BLaER1 treated with 17β-estradiol and CSF1 and Interleukin-3, amounts not matched to agents 10 nM and 100 nM (cell line): ENCODE data around the gene ITPR1.
A peak's percentile ranks its signal among the peaks of the same experiment; 100 is the strongest.

Source experiments
- H3K27ac ChIP-seq, 11 experiments: shearing (Covaris generic); formaldehyde crosslinking; 2 replicates each; pipeline ENCODE4 v1.8.1; 2022
- H3K27me3 ChIP-seq, 11 experiments: shearing (Covaris generic); formaldehyde crosslinking; 2 replicates each; pipeline ENCODE4 v1.8.1; 2022
- H3K36me3 ChIP-seq, 11 experiments: shearing (Covaris generic); formaldehyde crosslinking; 2 replicates each; pipeline ENCODE4 v1.8.1; 2022
- H3K4me1 ChIP-seq, 10 experiments: shearing (Covaris generic); formaldehyde crosslinking; 2 replicates each; pipeline ENCODE4 v1.8.1; 2022
- H3K4me2 ChIP-seq, 11 experiments: shearing (Covaris generic); formaldehyde crosslinking; 2 replicates each; pipeline ENCODE4 v1.8.1; 2022
- H3K4me3 ChIP-seq, 10 experiments: shearing (Covaris generic); formaldehyde crosslinking; 2 replicates each; pipeline ENCODE4 v1.8.1; 2022
- H3K9ac ChIP-seq, 11 experiments: shearing (Covaris generic); formaldehyde crosslinking; 2 replicates each; pipeline ENCODE4 v1.8.1; 2022
- H3K9me3 ChIP-seq, 11 experiments: shearing (Covaris generic); formaldehyde crosslinking; replicated peaks in 1 of 11; 2 replicates each; pipeline ENCODE4 v1.8.1; 2022
- H4K20me1 ChIP-seq, 11 experiments: shearing (Covaris generic); formaldehyde crosslinking; 2 replicates each; pipeline ENCODE4 v1.8.1; 2022
- Cebpa-rat ChIP-seq, 11 experiments: shearing (Covaris generic); IDR thresholded peaks; 2 replicates each; pipeline ENCODE4 v1.8.1; 2022

Gene ITPR1

DNA sequence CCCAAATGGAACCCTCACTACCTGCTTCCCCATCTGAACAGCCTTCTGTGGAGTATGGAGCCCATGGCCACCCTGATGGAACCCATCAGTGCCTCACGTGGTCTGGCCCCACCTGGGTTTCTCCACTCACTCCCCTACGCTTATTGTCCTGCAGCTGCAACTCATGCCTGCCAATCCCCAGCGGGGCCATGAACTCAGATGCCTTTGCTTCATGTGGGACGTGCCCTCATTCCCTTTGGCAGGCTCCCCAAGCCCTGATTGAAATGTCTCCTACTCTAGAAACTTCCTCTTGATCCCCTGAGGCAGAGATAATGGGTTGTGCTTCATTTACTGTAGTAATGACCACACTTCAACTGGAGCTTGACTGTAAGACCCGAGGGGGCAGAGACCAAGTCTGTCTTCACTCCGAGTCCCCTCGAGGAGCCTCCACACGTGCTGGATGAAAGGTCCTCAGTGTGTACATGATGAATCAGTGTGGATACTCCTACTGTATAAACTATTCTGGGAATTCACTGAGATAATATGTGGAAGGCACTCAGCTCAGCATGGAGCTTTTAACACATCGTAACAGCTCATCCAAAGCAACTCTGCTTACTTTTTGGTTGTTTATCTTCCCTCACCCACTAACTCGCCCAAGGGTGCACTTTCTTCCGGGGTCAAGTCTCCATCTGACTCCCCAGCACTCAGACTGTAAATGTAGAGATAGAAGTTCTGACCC is 253.3 kb downstream of the ITPR1 start:
- Histone ChIP-seq H3K27ac (no peak overlapping the region), H3K9me3 (peaks cover 0 to 6% (median 0%) of the 10 kb centered on the region in 11 experiments; a peak in 2 of 22 replicates), H3K4me1 (peaks cover 14 to 85% (median 30%) of the 10 kb centered on the region in 10 experiments; a peak in 19 of 20 replicates), H3K4me2 (peak overlapping the region in 7 of 11 experiments; percentile 3 to 43 (median 30); a peak in 8 of 22 replicates), H3K36me3 (peaks cover 0 to 29% (median 7%) of the 10 kb centered on the region in 11 experiments; a peak in 10 of 22 replicates), H3K4me3 (no peak overlapping the region), H3K9ac (no peak overlapping the region), H4K20me1 (no peaks in the 10 kb centered on the region), H3K27me3 (no peaks in the 10 kb centered on the region)
- TF ChIP-seq Cebpa-rat (IDR thresholded peaks at IDR 0.05): no peak

DNA sequence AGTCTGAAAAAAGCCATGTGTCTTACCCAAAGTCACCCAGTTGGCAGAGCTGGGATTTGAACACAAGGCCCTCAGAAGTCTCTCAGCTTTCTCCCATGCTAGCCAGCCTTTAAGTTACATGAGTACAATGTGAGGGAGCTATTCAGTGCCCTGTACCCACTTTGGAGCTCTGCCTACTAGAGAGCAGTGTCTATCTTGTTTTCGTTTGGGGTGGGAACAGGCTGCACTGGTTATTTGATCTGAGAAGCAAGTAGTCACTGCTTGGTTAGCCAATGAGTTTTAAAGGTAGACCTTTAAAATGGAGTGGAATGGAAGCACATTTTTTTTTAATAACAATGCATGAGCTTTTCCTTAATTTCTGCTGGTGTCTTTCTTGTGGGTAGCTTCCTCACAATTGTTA is 255.0 kb downstream of the ITPR1 start:
- Histone ChIP-seq H3K36me3 (peaks cover 0 to 29% (median 9%) of the 10 kb centered on the region in 11 experiments; a peak in 12 of 22 replicates), H3K9ac (no peak overlapping the region), H3K4me1 (peaks cover 13 to 78% (median 29%) of the 10 kb centered on the region in 10 experiments; a peak in 19 of 20 replicates), H4K20me1 (no peaks in the 10 kb centered on the region), H3K4me3 (no peak overlapping the region), H3K27ac (no peak overlapping the region), H3K9me3 (peaks cover 0 to 8% (median 0%) of the 10 kb centered on the region in 11 experiments; a peak in 2 of 22 replicates), H3K27me3 (no peaks in the 10 kb centered on the region), H3K4me2 (no peak overlapping the region)
- TF ChIP-seq Cebpa-rat (IDR thresholded peaks at IDR 0.05): no peak

DNA sequence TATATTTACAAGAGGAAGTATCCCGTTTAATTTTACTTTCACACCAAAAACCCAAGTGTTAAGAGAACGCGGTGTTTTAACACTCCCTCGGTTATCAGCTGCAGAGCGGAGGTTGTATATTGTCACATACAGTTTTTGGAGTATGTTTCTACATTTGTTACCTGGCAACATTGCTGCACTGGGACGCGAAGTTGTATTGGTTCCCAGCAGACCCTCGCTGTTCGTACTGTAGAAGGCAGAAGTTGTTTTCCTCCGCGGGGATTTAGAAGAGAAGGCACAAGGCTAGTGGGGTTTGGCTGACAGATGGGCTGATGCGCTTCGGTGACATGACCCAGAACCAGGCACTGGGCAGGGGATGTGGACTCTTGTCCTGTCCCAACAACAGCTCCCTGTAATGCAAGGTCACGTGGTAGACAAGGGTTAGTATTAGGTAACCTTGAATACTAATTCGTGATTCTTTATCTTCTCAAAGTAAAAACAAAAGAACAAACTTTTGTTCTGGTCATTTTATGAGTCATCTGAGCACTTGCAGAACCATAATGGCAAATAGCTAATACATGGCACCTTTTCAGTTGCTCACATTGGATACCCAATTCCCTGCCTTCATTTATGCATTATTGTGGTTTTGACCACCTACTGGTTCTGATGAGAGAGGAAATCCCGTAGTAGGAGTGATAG is 255.7 kb downstream of the ITPR1 start:
- Histone ChIP-seq H3K27ac (no peak overlapping the region), H3K4me1 (peaks cover 13 to 71% (median 29%) of the 10 kb centered on the region in 10 experiments; a peak in 19 of 20 replicates), H3K36me3 (peaks cover 0 to 35% (median 12%) of the 10 kb centered on the region in 11 experiments; a peak in 12 of 22 replicates), H3K9ac (no peak overlapping the region), H3K4me2 (peak overlapping the region in 2 of 11 experiments; percentile 33 to 99; a peak in 2 of 22 replicates), H3K4me3 (no peak overlapping the region), H3K27me3 (no peaks in the 10 kb centered on the region), H3K9me3 (peaks cover 0 to 12% (median 0%) of the 10 kb centered on the region in 11 experiments; a peak in 2 of 22 replicates), H4K20me1 (no peaks in the 10 kb centered on the region)
- TF ChIP-seq Cebpa-rat (IDR thresholded peaks at IDR 0.05): no peak

DNA sequence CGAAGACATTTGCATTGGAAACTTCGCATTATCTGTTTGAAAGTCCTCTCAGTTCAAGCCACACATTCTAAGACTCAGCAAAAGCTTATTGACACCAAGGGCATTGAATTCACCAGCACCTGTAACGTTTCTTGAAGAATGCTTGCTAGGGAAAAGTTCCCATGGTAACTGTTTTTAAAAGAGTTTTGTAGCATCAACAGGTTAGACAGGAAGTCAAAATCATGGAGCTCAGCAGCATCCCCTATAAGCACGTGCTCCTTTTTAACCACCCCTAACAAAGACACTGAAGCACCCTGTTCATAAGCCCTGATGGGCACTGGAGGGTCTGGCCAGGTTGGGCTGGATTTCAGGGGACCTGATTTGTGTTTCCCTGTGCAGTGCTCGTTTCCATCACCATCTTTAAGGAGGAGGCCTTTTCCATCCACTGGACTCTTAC is 256.4 kb downstream of the ITPR1 start:
- Histone ChIP-seq H3K4me1 (peaks cover 13 to 64% (median 29%) of the 10 kb centered on the region in 10 experiments; a peak in 19 of 20 replicates), H3K4me2 (peak overlapping the region in 3 of 11 experiments; percentile 90 to 99 (median 95); a peak in 6 of 22 replicates), H3K27ac (0 out of 22 replicates have a peak overlapping the region, but pooled peaks of 1 of the 11 experiments have one; percentile 64), H3K36me3 (peaks cover 0 to 42% (median 13%) of the 10 kb centered on the region in 11 experiments; a peak in 14 of 22 replicates), H3K9me3 (peaks cover 0 to 12% (median 0%) of the 10 kb centered on the region in 11 experiments; a peak in 2 of 22 replicates), H3K27me3 (no peaks in the 10 kb centered on the region), H4K20me1 (no peaks in the 10 kb centered on the region), H3K4me3 (no peak overlapping the region), H3K9ac (no peak overlapping the region)
- no peak for TF ChIP-seq Cebpa-rat (IDR thresholded peaks at IDR 0.05)

DNA sequence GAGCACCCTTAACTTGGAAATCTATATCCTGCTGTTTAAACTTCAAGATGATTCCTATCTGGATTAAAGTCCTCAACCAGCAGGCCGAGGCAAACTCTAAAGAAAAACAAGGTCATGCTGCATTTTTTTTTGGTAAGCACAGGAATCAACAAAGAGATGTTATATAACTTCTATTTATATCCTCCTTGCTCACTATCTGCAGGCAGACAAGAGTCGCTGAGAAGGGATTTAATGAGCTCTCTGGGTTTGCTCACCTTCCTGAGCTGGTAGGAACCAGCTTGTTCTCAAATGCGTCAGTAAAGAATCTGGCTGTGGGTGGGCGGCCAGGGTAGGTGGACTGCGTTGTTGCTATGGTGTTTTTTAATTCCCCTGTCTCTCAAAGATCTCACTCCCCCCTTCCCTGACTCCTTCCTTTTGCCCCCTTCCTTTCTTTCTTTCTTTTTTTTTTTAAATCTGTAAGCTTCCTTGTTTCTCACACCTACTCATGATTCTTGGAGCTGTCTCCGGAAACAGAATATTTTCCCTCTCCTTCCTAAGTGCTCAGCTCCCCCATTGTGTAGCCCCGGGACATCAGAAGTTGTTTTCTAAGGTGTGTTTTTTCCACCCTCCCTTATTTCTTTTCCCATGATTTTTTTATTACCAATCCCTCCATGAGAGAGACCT is 257.3 kb downstream of the ITPR1 start:
- Histone ChIP-seq H3K4me3 (peak overlapping the region in 2 of 10 experiments; percentile 4 to 32; a peak in 1 of 20 replicates), H3K4me2 (peak overlapping the region in 6 of 11 experiments; percentile 74 to 99 (median 90); a peak in 10 of 22 replicates), H4K20me1 (no peaks in the 10 kb centered on the region), H3K9ac (peak overlapping the region in 3 of 11 experiments; percentile 45 to 69 (median 68); a peak in 4 of 22 replicates), H3K4me1 (peaks cover 13 to 62% (median 29%) of the 10 kb centered on the region in 10 experiments; a peak in 19 of 20 replicates), H3K36me3 (peaks cover 0 to 48% (median 19%) of the 10 kb centered on the region in 11 experiments; a peak in 14 of 22 replicates), H3K9me3 (peaks cover 0 to 12% (median 0%) of the 10 kb centered on the region in 11 experiments; a peak in 2 of 22 replicates), H3K27me3 (no peaks in the 10 kb centered on the region), H3K27ac (peak overlapping the region in 4 of 11 experiments; percentile 53 to 72 (median 62); a peak in 7 of 22 replicates)
- TF ChIP-seq Cebpa-rat (IDR thresholded peaks at IDR 0.05): no peak

DNA sequence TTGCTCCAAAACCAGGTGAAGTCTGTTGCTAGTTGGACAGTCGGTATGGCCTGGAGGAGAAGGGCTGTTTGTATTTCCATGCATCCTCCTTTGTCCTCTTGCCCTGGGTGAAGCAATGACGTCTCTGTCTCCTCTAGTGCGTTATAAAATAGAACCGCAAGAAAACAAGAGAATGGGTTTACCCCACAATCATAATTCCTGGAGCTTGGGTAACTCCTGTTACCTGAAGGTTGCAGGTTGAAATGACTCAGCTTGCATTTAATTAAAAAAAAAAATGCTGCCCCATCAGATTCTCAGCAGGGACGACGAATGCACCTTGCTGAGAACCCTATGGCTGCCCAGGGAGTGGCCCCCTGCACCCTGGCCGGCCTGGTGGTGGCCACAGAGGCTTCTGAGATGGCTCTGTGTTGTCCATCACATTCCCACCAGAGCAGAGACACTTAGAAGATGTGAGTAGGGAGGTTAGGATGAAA is 257.9 kb downstream of the ITPR1 start:
- no peak for TF ChIP-seq Cebpa-rat (IDR thresholded peaks at IDR 0.05)
- H3K4me1 ChIP-seq: peaks cover 10 to 56% (median 28%) of the 10 kb centered on the region in 10 experiments; a peak in 19 of 20 replicates
- H3K4me2 ChIP-seq: peak overlapping the region; percentile 2 to 99 (median 74); a peak in 17 of 22 replicates
- H3K4me3 ChIP-seq: peak overlapping the region in 4 of 10 experiments; percentile 9 to 32 (median 21); a peak in 4 of 20 replicates
- H3K36me3 ChIP-seq: peaks cover 0 to 48% (median 13%) of the 10 kb centered on the region in 11 experiments; a peak in 14 of 22 replicates
- H3K27ac ChIP-seq: peak overlapping the region in 7 of 11 experiments; percentile 37 to 72 (median 59); a peak in 11 of 22 replicates
- H3K9me3 ChIP-seq: peaks cover 0 to 9% (median 0%) of the 10 kb centered on the region in 11 experiments; a peak in 1 of 22 replicates
- H3K27me3 ChIP-seq: no peaks in the 10 kb centered on the region
- H3K9ac ChIP-seq: peak overlapping the region in 4 of 11 experiments; percentile 45 to 69 (median 62); a peak in 9 of 22 replicates
- no peaks in the 10 kb centered on the region for H4K20me1 ChIP-seq

DNA sequence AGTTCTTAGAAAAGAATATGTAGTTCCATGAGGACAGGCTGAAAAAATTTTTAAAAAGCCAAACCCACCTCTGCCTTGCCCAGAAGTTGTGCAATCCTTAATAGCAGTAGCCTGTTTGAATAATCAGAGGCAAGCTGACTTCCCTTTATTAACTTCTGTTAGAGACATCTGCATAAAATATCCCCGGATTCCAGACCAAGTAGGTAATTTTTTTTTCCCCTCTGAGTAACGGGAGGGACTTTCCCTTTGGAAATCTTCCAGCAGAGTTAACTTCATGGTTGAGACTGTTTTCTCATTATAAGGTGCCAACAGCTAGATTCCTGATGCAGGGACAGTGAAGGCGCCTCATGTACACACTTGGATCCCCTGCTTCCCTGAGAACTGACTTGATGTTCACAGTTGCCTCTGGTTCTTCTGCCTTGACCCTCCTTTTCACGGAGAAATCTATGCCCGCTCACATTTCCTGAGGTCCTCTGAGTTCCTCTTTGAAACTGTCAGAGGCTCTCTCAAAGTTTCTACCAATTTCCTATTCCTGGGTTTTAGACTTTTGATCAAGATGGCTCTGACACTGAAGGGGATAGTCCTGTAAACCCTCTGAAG is 258.5 kb downstream of the ITPR1 start:
- Histone ChIP-seq H3K27ac (peak overlapping the region in 7 of 11 experiments; percentile 37 to 72 (median 59); a peak in 11 of 22 replicates), H3K4me1 (peaks cover 5 to 53% (median 24%) of the 10 kb centered on the region in 10 experiments; a peak in 19 of 20 replicates), H3K4me2 (peak overlapping the region; percentile 2 to 99 (median 74); a peak in 17 of 22 replicates), H4K20me1 (no peaks in the 10 kb centered on the region), H3K36me3 (peaks cover 0 to 44% (median 13%) of the 10 kb centered on the region in 11 experiments; a peak in 13 of 22 replicates), H3K27me3 (no peaks in the 10 kb centered on the region), H3K9me3 (peaks cover 0 to 6% (median 0%) of the 10 kb centered on the region in 11 experiments; a peak in 1 of 22 replicates), H3K4me3 (peak overlapping the region in 4 of 10 experiments; percentile 9 to 32 (median 21); a peak in 4 of 20 replicates), H3K9ac (peak overlapping the region in 5 of 11 experiments; percentile 5 to 69 (median 56); a peak in 9 of 22 replicates)
- TF ChIP-seq Cebpa-rat (IDR thresholded peaks at IDR 0.05): peak in 7 of 11 experiments; percentile 11 to 77 (median 61); a peak in 8 of 22 replicates
